NCI-H1436 treated with DMSO at 0.1 percent for 48 hours (cell line): ENCODE measurements around the gene IDI1.
A peak's percentile ranks its signal among the peaks of the same experiment; 100 is the strongest.
"Not testable (repeated sequence)": the region's sequence is repeated elsewhere in the genome, so short reads cannot be mapped to it uniquely, and the experiment has no call there.

Experiments used
- DNase-seq: peaks from one replicate; lab custom pipeline; 2025; lab: John Stamatoyannopoulos, UW

The IDI1 gene

GRCh38 chr10:1063232-1063865 is 14.4 kb upstream of the IDI1 start:
- DNase-seq, result no peak

- no peak for DNase-seq
Observed at GRCh38 chr10:1061930-1062774, 13.2 kb upstream of the IDI1 start.

- no peak for DNase-seq
Observed at GRCh38 chr10:1059902-1060301, 11.0 kb upstream of the IDI1 start.

- no peak for DNase-seq
Observed at GRCh38 chr10:1058017-1058416, 9.1 kb upstream of the IDI1 start.

GRCh38 chr10:1057106-1057657 is 8.3 kb upstream of the IDI1 start:
- DNase-seq, result no peak

- peak; percentile 15 for DNase-seq
Observed at GRCh38 chr10:1056326-1057105, 7.6 kb upstream of the IDI1 start, which contains the start of gene WDR37. Gene WDR37, plus strand, starts transcription at chr10:1056385. Its CDS starts 15,771 bp downstream, at chr10:1072156.

GRCh38 chr10:1054684-1055083 is 5.8 kb upstream of the IDI1 start:
- no peak for DNase-seq

- no peak for DNase-seq
Observed at GRCh38 chr10:1050554-1050953, 1.6 kb upstream of the IDI1 start.

- no peak for DNase-seq
Observed at GRCh38 chr10:1050145-1050544, 1.2 kb upstream of the IDI1 start.

- DNase-seq, result no peak
Observed at GRCh38 chr10:1049425-1049958, 573 bp upstream of the IDI1 start.

- DNase-seq, result no peak
Observed at GRCh38 chr10:1048349-1048731, 579 bp downstream of the IDI1 start.

GRCh38 chr10:1047937-1048336 is 982 bp downstream of the IDI1 start:
- no peak for DNase-seq

- no peak for DNase-seq
Observed at GRCh38 chr10:1045415-1045814, 3.5 kb downstream of the IDI1 start.

- no peak for DNase-seq
Observed at GRCh38 chr10:1044964-1045363, 4.0 kb downstream of the IDI1 start.

GRCh38 chr10:1044146-1044545 is 4.8 kb downstream of the IDI1 start:
- DNase-seq, result no peak

GRCh38 chr10:1043532-1043995 is 5.4 kb downstream of the IDI1 start:
- DNase-seq, result no peak

GRCh38 chr10:1041514-1041913 is 7.4 kb downstream of the IDI1 start:
- no peak for DNase-seq

- DNase-seq, result no peak
Observed at GRCh38 chr10:1040133-1040532, 8.8 kb downstream of the IDI1 start.

- DNase-seq, result not testable (repeated sequence)
Observed at GRCh38 chr10:1038769-1039168, 10.2 kb downstream of the IDI1 start.

- no peak for DNase-seq
Observed at GRCh38 chr10:1037098-1037497, 11.8 kb downstream of the IDI1 start.

- no peak for DNase-seq
Observed at GRCh38 chr10:1036341-1036791, 12.6 kb downstream of the IDI1 start.

- no peak for DNase-seq
Observed at GRCh38 chr10:1035201-1035600, 13.7 kb downstream of the IDI1 start.
